ENCODE measurements around the gene IMPACT.

The IMPACT gene

DNA sequence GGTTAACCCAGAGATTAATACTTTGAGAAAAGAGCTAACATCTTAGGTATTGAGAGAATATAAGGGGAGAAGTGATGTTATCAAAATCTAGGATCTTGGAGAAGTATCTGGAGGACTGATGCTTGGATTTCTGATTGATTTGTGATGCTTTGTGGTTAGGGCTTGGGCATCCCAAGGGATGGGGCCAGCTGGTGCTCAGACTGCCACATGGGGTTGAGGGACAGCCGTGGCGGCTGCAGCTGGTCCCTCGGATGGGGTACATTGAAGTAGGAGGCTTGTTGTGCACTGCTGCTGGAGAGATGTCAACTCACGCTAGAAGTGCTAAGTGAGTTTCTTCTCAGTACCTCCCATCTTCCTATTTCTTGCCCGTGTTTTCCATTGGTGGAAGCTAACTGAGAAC is 56.4 kb downstream of the IMPACT start:
- DNase-seq, result no peak

DNA sequence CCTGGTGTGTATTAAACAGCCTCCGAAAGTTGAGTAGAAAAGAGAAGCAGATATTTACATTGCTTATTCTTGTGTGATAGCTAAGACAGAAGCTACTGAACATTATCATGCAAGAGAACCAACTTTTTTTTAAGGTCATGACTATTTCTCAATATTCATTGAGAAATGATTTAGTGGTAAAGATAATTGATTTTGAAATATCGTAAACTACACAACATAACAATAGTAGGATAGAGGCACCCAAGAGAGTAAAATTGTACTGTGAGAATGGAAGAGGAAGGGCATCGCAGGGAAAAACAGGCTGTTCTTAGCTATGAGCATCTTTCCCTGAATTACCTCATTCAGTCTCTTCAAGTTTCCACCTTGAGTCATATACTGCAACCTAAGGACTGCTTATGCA is 59.2 kb downstream of the IMPACT start:
- DNase-seq, result no peak

DNA sequence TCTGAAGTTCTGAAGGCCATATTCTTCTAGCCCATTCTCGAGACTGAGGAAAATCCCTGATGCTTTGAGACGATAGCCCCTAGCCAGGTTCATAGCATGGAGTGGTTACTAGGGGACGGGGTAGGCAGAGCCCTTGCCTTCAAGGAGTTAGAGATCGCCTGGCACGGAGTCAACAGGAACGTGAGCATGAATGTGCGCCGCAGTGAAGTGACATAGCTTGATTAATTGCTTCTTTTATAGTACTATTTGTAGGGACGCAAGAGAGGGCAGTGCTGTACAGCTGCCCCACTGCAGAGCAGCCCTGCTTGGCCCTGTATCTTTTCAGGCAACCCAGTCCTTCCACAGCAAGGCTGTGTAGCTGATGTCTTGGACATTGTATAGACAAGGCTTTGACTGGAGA is 60.2 kb downstream of the IMPACT start:
- no peak for DNase-seq

DNA sequence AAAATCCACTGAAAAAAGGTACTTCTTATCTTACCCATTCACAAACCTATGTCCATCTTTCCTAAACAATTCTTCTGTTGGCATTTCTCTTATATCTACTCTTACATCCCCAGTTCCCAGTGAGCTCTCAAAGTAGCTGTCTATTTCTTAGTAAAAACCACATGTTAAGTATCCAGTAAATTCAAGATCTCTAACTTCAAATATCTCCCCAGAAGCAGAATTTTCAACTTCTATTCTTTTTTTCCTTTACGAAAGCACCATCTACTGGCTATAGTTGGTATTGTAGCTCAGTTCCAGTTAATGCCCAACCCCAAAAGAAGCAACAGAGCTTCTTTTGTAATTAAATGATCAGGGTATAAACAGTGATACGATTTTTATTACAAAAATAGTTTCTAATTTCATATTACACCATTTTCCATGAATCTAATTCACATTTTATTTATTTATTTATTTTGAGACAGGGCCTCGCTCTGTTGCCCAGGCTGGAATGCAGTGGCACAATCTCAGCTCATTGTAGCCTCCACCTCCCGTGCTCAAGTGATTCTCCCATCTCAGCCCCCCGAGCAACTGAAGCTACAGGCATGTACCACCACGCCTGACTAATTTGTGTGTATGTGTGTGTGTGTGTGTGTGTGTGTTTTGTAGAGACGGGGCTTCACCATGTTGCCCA is 62.5 kb downstream of the IMPACT start:
- DNase-seq, result no peak

DNA sequence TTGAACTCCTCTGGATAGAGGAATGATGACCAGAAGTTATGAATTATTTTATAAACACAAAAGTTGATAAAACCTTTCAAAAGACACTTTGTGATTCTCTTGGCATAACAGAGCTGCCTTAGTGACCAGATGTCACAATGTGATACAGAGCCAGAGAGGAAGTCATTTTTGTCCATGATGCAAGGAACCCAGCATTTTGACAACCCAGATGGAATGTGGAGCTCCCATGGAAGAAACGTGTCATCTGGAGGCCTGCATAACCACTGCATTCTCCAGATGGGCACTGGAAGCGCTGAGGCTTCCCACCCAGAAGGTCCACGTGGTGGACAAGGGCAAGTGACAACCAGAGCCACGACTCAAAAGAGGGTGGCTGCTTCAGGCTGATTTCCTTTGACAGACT is 64.1 kb downstream of the IMPACT start:
- DNase-seq, result no peak

DNA sequence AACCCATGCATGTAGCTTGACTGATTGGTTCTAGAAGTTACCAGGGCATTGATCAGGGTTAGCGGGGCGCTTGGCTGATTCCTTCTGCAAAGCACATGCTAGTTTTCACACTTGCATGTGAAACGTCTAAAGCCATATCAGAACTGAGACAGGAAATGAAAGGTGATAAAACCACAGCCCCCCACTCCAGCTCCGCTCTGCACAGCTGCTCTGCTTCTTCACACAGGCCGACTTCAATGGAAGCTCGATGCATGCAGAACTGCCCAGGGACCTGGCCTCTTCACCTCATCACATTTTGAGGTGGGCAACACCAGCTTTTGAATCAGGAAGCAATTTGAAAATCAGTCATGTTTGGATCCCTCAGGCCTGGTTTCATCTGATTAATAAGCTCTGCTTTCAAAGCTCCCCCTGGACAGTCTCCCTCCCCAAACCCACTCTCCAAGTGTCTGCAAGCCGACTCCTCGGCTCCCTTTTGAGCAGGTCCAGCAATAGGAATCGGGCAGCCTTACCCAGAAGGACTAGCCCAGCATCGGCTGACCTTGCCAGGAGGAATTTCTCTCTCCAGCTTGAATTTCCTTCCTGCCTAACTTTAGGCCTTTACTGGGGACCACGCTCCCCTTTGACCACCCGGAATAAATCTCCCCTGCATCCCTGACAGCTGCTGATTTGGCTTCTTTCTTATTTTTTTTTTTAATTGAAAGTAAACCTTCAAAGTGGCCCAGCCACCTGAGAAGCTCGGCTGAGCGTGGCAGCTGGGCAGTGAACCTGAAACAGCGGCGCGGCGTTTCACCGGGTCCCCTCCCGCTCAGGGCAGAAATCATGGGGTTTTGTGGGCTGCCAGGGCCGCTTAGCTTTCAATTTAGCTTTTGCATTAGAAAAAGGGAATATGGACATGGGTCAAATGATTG is 65.7 kb downstream of the IMPACT start:
- no peak for DNase-seq

DNA sequence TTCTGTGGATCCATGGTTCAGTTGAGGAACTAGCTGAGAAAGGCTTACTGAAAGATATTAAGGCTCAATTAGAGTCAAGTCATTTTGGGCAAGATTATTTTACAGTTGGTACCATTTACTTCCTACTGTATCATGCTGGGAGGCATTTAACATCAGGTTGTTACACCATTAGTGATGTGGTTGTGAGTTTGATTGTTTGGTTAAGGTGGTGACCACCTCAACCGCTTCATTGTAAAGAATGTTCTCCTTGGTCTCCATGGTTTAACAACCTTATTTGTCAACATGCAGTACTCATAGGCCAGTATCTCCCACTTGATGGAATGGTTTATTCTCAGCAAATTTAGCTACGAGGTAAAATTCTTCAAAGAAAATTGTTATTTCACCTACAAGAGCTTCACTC is 68.1 kb downstream of the IMPACT start:
- DNase-seq, result no peak

DNA sequence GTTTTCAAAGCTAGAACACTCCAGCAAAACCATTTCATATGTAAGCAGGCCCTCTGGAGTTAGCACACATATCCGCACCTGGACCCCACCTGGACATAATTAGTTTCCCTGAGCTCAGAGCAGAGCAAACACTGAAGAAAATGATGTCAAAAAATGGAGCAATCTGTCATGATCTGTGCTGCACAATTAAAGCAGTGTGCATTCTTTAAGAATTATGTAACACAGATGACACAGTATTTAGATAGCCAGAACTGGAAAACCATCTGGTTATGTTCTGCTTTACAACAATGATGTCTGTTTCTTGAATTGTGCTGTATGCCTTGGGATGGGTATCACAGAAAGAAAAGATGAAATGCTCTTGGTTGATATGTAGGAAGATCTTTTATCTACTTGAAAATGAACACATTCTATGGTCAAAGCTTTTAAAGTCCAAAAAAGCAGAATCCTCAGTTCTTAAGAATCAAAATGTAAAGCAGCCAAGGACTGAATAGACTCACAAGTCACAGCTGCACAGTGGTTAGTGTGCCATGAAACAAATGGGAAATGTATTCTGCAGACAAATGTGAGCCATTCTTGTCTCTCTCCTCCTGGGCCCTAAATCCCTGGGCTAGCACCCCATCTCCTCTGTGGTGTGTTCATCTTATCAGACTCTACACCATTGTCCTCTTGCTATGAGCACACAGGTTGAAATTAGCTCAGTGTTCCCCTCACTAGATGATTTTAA is 70.7 kb downstream of the IMPACT start:
- no peak for DNase-seq

DNA sequence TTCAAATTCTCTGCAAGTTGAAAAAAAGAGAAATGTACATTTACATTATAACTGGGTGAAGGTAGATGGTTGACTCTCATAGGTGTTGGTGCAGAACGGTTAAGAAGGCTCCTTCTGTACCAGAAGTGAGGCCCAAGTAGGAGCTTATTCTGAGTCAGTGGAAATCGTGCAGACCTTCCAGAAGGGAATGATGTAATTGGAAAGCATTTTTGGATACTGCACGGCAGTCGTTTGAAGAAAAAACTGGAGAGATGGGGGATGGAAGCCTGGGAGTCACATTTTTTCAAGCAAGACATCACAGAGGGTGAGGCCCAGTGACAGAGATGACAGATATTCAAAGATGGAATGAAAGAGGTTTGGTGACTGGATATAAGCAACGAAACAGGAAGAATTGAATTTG is 73.3 kb downstream of the IMPACT start:
- no peak for DNase-seq

DNA sequence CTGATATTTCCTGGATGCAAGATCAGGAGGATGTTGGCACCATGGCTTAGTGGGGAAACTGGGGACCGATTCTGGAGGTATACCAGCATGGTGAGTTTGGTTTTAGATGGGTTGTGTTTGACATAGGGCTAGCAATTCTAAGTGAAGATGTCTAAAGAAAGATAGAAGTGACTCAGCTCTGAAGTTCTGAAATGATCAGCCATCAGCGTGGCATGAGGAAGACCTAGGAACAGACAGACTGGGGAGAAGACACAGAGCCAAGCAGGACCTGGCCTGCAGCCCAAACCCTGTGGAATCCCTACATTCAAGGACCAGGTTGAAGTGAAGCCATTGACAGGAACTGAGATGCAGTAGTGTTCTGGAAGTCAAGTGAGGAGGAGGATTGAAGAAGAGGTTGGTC is 73.7 kb downstream of the IMPACT start:
- DNase-seq, result no peak

DNA sequence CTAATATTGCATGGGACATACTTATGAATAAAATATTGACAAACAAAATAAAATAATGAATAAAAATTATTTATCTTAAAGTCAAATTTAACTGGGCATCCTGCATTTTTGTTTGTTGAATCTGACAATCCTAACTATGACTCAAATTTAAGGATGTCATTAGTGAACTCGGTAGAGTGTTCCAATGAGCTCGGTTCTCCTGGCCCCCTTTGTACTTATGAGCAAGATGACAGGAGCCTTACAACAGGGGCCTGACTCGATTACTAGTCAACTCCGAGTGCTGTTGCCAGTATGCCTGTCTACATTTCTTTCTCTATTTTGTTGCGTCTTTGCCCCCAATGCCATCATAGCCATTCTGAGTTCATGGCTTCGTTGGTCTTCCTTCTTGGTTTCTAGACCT is 74.3 kb downstream of the IMPACT start:
- DNase-seq, result no peak

DNA sequence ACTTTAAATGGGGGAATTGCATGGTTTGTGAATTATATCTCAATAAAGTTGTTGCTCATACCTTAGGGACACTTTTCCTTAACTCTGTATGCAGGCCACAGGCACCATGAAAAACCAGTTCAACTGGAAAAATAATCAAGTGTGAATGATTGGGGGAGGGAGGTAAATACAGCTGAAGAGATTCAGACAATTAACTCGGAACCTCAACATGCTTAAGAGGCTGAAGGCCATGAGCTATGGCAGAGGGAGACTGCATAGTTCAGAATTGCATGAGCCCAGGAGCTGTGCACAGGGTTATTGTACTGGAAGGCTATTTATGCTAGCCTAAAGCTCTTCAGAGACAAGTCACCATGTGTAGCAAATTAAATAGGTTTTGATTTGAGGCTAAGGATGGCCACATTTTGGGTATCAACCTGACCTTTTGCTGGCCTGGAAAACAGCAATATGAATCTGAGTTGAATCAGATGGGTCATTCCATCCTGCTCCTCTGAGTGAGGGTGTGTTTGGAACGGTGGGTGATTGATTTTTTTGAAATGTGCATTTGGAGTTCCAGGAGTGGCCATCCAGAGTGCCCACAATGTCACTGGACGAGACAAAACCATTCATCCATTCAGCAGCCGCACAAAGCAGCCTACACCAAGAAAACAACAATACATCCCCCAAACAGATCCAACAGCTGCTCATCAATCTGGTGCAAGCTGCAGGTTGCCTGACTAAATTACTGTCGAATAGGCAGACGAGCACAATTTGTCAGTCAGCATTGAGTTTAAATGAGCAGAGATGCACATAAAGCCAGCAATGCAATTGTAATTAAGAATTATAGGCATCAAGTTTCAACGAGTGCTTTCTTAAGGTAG is 76.4 kb downstream of the IMPACT start:
- DNase-seq, result no peak

Measured in effector CD8-positive, alpha-beta T cell (primary cell).